SK-N-DZ (cell line): ENCODE measurements around the gene TUBA3E. TPM values are rescaled to one million over a fixed set of nuclear protein-coding genes. Genes with fewer than 3 reads are reported as not detected.
A peak's percentile ranks its signal among the peaks of the same experiment; 100 is the strongest.
"Not testable (repeated sequence)": the region's sequence is repeated elsewhere in the genome, so short reads cannot be mapped to it uniquely, and the experiment has no call there.

ENCODE experiments used
- DNase-seq: peaks from one replicate; pipeline ENCODE4 v3.0.0-alpha.2; 2015; ENCODE audit warnings: low spot score
- polyA plus RNA-seq, 2 experiments: library from polyadenylated mRNA; depleted of rRNA; stranded (reverse); fragments of >200 nt; gene quantifications; 2 replicates each; pipeline ENCODE4 v1.2.3, GENCODE V29; 2014

Gene TUBA3E
- polyA plus RNA-seq (2014; cell fraction: cytosol; rRNA removed) = 1.3 and 4.3 TPM in 2 replicates
- polyA plus RNA-seq (2014; cell fraction: nucleus; rRNA removed) = 1.1 and 2.8 TPM in 2 replicates

- DNase-seq = no peak
These were observed at the start of gene TUBA3E for GRCh38 chr2:130198343-130198742. Gene TUBA3E (minus strand): TSS chr2:130198439. CDS start chr2:130198360, 79 bp downstream.

GRCh38 chr2:130246430-130246829 is 48.2 kb upstream of the TUBA3E start:
- peak; percentile 89 for DNase-seq

- DNase-seq = peak; percentile 86
These were observed 47.7 kb upstream of the TUBA3E start for GRCh38 chr2:130245976-130246375.

- DNase-seq = no peak
These were observed 45.1 kb upstream of the TUBA3E start for GRCh38 chr2:130243359-130243758.

- DNase-seq = no peak
These were observed 42.9 kb upstream of the TUBA3E start for GRCh38 chr2:130241041-130241707.

- DNase-seq = not testable (repeated sequence)
These were observed 41.3 kb upstream of the TUBA3E start for GRCh38 chr2:130239581-130239980.

- DNase-seq = not testable (repeated sequence)
These were observed 34.8 kb upstream of the TUBA3E start for GRCh38 chr2:130233066-130233465.

GRCh38 chr2:130231656-130232055 is 33.4 kb upstream of the TUBA3E start:
- DNase-seq = no peak

- DNase-seq = not testable (repeated sequence)
These were observed 32.7 kb upstream of the TUBA3E start for GRCh38 chr2:130230907-130231306.

GRCh38 chr2:130230376-130230775 is 32.1 kb upstream of the TUBA3E start:
- DNase-seq = not testable (repeated sequence)

GRCh38 chr2:130229161-130229510 is 30.9 kb upstream of the TUBA3E start:
- not testable (repeated sequence) for DNase-seq

- DNase-seq = not testable (repeated sequence)
These were observed 30.4 kb upstream of the TUBA3E start for GRCh38 chr2:130228467-130229160.

- DNase-seq = not testable (repeated sequence)
These were observed 29.8 kb upstream of the TUBA3E start for GRCh38 chr2:130228005-130228404.

- DNase-seq = not testable (repeated sequence)
These were observed 24.3 kb upstream of the TUBA3E start for GRCh38 chr2:130222523-130222922.

GRCh38 chr2:130220505-130220904 is 22.3 kb upstream of the TUBA3E start:
- not testable (repeated sequence) for DNase-seq

GRCh38 chr2:130219147-130219546 is 20.9 kb upstream of the TUBA3E start:
- DNase-seq = not testable (repeated sequence)

- DNase-seq = not testable (repeated sequence)
These were observed 8.8 kb upstream of the TUBA3E start for GRCh38 chr2:130207051-130207450.

- not testable (repeated sequence) for DNase-seq
These were observed 4.9 kb upstream of the TUBA3E start for GRCh38 chr2:130203150-130203549.

GRCh38 chr2:130202518-130202917 is 4.3 kb upstream of the TUBA3E start:
- not testable (repeated sequence) for DNase-seq

- DNase-seq = not testable (repeated sequence)
These were observed 2.2 kb downstream of the TUBA3E start for GRCh38 chr2:130196052-130196451.

GRCh38 chr2:130195089-130195635 is 3.1 kb downstream of the TUBA3E start:
- not testable (repeated sequence) for DNase-seq

- not testable (repeated sequence) for DNase-seq
These were observed 4.4 kb downstream of the TUBA3E start for GRCh38 chr2:130193824-130194223.
